SU-DHL-6 (cell line): ENCODE measurements around the gene RBM20.

Source experiments
- H2AFZ ChIP-seq: fragments of 200-600 bp; sonication (generic); 2 replicates; pipeline ENCODE4 v1.6.1; 2014; ENCODE audit warnings: low read depth, mild to moderate bottlenecking, moderate library complexity, mixed read lengths, antibody characterized with exemption, low read length; ENCODE audit not compliant: severe bottlenecking
- H3F3A ChIP-seq: fragments of 200-600 bp; shearing (Covaris generic); 2 replicates; pipeline ENCODE4 v1.6.0; 2016; ENCODE audit warnings: antibody characterized with exemption, mild to moderate bottlenecking; ENCODE audit not compliant: insufficient read depth
- H3K27ac ChIP-seq: fragments of 200-600 bp; sonication (generic); 2 replicates; pipeline ENCODE4 v1.5.1; 2016; ENCODE audit warnings: low read depth, mild to moderate bottlenecking, low read length, moderate library complexity, mixed read lengths
- H3K27me3 ChIP-seq: fragments of 200-600 bp; sonication (generic), shearing (Covaris generic); 2 replicates; pipeline ENCODE4 v1.6.0; 2014; ENCODE audit warnings: mild to moderate bottlenecking, low read length
- H3K36me3 ChIP-seq: fragments of 200-600 bp; sonication (generic); 2 replicates; pipeline ENCODE4 v1.6.1; 2014; ENCODE audit warnings: mild to moderate bottlenecking, low read length, mixed read lengths
- H3K4me2 ChIP-seq: fragments of 300-600, 200-600 bp; shearing (Covaris generic), sonication (generic); 2 replicates; pipeline ENCODE4 v1.6.0; 2014; ENCODE audit warnings: low read length, low read depth, mild to moderate bottlenecking; ENCODE audit not compliant: poor library complexity, severe bottlenecking
- H3K4me3 ChIP-seq: fragments of 200-600 bp; sonication (generic); 2 replicates; pipeline ENCODE4 v1.5.1; 2014; ENCODE audit warnings: antibody characterized with exemption, low read length, mild to moderate bottlenecking, mixed read lengths; ENCODE audit not compliant: insufficient read depth, poor library complexity, severe bottlenecking
- H3K79me2 ChIP-seq: fragments of 200-600 bp; sonication (generic); 2 replicates; pipeline ENCODE4 v1.6.1; 2014; ENCODE audit warnings: mild to moderate bottlenecking, low read length, moderate library complexity; ENCODE audit not compliant: insufficient read depth
- H3K9ac ChIP-seq: fragments of 200-600 bp; sonication (generic); 2 replicates; pipeline ENCODE4 v1.7.0; 2014; ENCODE audit warnings: mild to moderate bottlenecking, low read length
- H3K9me2 ChIP-seq: fragments of 200-600 bp; sonication (generic); replicated peaks from 2 replicates; pipeline ENCODE4 v1.6.1; 2014; ENCODE audit warnings: low read length; ENCODE audit not compliant: insufficient read depth
- H3K9me3 ChIP-seq: fragments of 200-600 bp; sonication (generic); 2 replicates; pipeline ENCODE4 v1.6.1; 2014; ENCODE audit warnings: low read length, mixed read lengths; ENCODE audit not compliant: insufficient read depth
- H4K20me1 ChIP-seq: fragments of 200-600 bp; sonication (generic); 2 replicates; pipeline ENCODE4 v1.6.1; 2014; ENCODE audit warnings: low read depth, mild to moderate bottlenecking, antibody characterized with exemption, low read length, moderate library complexity, mixed read lengths
- CTCF ChIP-seq: fragments of 200-600 bp; sonication (generic); IDR thresholded peaks from one replicate; pipeline ENCODE4 v1.5.1; 2017; ENCODE audit warnings: antibody characterized with exemption, mild to moderate bottlenecking, low read length, moderate library complexity; ENCODE audit not compliant: insufficient read depth, poor library complexity, severe bottlenecking
- EZH2phosphoT487 ChIP-seq: fragments of 200-600 bp; sonication (generic), shearing (Covaris generic); conservative IDR thresholded peaks from 2 replicates; pipeline ENCODE4 v1.6.1; 2018; ENCODE audit warnings: mild to moderate bottlenecking, antibody characterized with exemption, low read length, moderate library complexity, mixed read lengths

The RBM20 gene

GRCh38 chr10:110646417-110647135 is 2.4 kb downstream of the RBM20 start:
- H3K27me3 ChIP-seq = no peaks in the 10 kb centered on the region
- H3F3A ChIP-seq = no peaks in the 10 kb centered on the region
- no peaks in the 10 kb centered on the region for H4K20me1 ChIP-seq
- no peaks in the 10 kb centered on the region for H3K36me3 ChIP-seq
- no peak overlapping the region for H3K4me2 ChIP-seq
- no peaks in the 10 kb centered on the region for H3K79me2 ChIP-seq
- H3K27ac ChIP-seq = no peak overlapping the region
- no peak overlapping the region for H3K9ac ChIP-seq
- H3K4me3 ChIP-seq = no peak overlapping the region
- TF ChIP-seq CTCF (no peak), EZH2phosphoT487 (no peak)
- H3K9me2 ChIP-seq = no peaks in the 10 kb centered on the region
- H2AFZ ChIP-seq = no peak overlapping the region
- H3K9me3 ChIP-seq = no peaks in the 10 kb centered on the region

- Histone ChIP-seq H4K20me1 (no peaks in the 10 kb centered on the region), H3K36me3 (no peaks in the 10 kb centered on the region), H3K9ac (no peak overlapping the region), H3K79me2 (no peaks in the 10 kb centered on the region), H3K27ac (no peak overlapping the region), H3K9me3 (no peaks in the 10 kb centered on the region), H2AFZ (no peak overlapping the region), H3K4me2 (no peak overlapping the region), H3K4me3 (no peak overlapping the region), H3F3A (no peaks in the 10 kb centered on the region), H3K27me3 (no peaks in the 10 kb centered on the region), H3K9me2 (no peaks in the 10 kb centered on the region)
- no peak for TF ChIP-seq EZH2phosphoT487
- no peak for TF ChIP-seq CTCF
Observed at GRCh38 chr10:110647136-110647430, 2.9 kb downstream of the RBM20 start.

GRCh38 chr10:110648692-110649346 is 4.7 kb downstream of the RBM20 start:
- H3K4me2 ChIP-seq = no peak overlapping the region

More at GRCh38 chr10:110648692-110649346, 4.7 kb downstream of the RBM20 start:
- no peak for TF ChIP-seq CTCF
- TF ChIP-seq EZH2phosphoT487 = no peak
- H2AFZ ChIP-seq = no peak overlapping the region
- H3K27me3 ChIP-seq = no peaks in the 10 kb centered on the region
- H3K27ac ChIP-seq = no peak overlapping the region
- no peaks in the 10 kb centered on the region for H4K20me1 ChIP-seq
- H3K36me3 ChIP-seq = no peaks in the 10 kb centered on the region
- H3K9me2 ChIP-seq = no peaks in the 10 kb centered on the region
- no peaks in the 10 kb centered on the region for H3K79me2 ChIP-seq
- H3K9me3 ChIP-seq = no peaks in the 10 kb centered on the region
- H3K4me3 ChIP-seq = no peak overlapping the region
- no peak overlapping the region for H3K9ac ChIP-seq
- no peaks in the 10 kb centered on the region for H3F3A ChIP-seq
